UCSD-AML1 (cell line): ENCODE data around the gene ZNF488.

ENCODE experiments used
- DNase-seq: peaks from one replicate; lab custom pipeline; 2025; ENCODE audit not compliant: unreplicated experiment; lab: John Stamatoyannopoulos, UW

The ZNF488 gene

GRCh38 chr10:47332371-47332770, 51.7 kb downstream of the ZNF488 start:
- no peak for DNase-seq

DNA sequence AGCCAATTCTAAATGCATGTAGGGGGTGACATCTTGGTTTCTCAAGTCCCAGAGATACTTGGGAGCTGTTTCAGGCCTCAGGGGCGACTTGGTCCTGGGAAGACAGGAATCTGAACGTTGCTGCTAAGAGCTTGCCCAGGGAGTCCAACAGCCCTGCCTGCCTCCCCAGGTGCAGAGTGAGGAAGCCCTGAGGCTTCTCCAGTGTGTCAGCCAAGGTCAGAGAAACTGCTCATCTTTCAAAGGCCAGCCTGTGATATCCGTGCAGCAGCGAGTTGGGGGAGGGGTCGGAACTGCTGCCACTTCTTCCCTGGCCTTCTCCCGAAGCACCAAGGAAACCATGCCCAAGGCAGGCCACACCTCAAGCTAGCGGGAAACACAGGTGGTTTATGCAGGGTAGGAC, 52.1 kb downstream of the ZNF488 start:
- no peak for DNase-seq

- no peak for DNase-seq
Measured at GRCh38 chr10:47331491-47331890, 52.6 kb downstream of the ZNF488 start.

- DNase-seq, result no peak
Measured at GRCh38 chr10:47330804-47331203, 53.3 kb downstream of the ZNF488 start.

GRCh38 chr10:47330366-47330765, 53.7 kb downstream of the ZNF488 start:
- DNase-seq, result no peak

- DNase-seq, result no peak
Measured at GRCh38 chr10:47329855-47330254, 54.2 kb downstream of the ZNF488 start.

DNA sequence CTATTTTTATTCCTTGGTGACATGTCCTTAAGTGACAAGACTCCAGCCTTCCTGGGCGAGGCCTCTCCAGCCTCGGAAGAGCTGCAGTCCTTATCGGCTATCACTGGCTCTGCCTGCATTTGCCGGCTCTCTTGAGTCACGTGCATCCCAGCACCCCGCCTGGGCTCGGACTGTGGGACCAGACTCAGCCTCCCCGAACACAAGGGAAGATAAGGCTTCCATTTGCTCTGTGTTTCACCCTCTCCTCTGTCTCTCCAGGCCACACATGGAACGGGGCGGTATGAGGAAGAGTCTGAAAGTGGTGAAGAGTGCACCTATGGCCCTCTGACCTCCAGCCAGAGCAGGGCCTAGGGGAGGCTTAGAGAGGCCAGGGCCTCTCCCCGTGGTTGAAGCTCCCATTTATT, 57.2 kb downstream of the ZNF488 start:
- DNase-seq, result no peak

DNA sequence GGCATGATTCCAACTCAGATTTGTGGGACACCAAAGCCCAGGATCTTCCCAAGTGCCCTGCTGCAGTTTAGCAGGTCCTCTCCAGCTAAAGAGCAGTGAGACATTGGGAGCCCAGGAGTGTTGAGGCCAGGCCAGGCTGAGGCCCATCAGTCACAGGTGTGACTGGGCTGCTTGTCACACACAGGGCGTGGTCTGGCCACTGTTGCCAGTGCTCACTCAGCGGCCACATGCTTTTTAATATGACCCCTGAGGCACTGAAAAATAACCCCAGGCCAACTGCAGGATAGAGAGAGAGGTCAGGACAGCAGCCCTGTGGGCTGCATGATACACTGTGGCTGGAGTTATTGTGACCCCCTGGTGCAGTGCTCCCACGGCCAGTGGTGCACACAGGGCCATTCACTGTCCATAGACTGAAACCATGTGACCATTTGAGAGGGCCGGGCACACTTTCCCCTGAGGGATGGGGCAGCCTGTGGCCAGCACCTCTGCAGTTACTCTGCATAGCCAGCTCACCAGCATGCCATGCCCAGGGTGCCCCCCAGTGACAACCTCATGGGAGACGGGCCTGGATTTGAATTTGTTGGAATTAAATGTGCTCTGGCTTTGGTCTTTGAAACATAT, 57.7 kb downstream of the ZNF488 start:
- no peak for DNase-seq

- DNase-seq, result no peak
Measured at GRCh38 chr10:47325303-47326291, 58.5 kb downstream of the ZNF488 start.

- DNase-seq, result no peak
Measured at GRCh38 chr10:47323636-47324296, 60.3 kb downstream of the ZNF488 start.

GRCh38 chr10:47323087-47323486, 61.0 kb downstream of the ZNF488 start:
- DNase-seq, result no peak

DNA sequence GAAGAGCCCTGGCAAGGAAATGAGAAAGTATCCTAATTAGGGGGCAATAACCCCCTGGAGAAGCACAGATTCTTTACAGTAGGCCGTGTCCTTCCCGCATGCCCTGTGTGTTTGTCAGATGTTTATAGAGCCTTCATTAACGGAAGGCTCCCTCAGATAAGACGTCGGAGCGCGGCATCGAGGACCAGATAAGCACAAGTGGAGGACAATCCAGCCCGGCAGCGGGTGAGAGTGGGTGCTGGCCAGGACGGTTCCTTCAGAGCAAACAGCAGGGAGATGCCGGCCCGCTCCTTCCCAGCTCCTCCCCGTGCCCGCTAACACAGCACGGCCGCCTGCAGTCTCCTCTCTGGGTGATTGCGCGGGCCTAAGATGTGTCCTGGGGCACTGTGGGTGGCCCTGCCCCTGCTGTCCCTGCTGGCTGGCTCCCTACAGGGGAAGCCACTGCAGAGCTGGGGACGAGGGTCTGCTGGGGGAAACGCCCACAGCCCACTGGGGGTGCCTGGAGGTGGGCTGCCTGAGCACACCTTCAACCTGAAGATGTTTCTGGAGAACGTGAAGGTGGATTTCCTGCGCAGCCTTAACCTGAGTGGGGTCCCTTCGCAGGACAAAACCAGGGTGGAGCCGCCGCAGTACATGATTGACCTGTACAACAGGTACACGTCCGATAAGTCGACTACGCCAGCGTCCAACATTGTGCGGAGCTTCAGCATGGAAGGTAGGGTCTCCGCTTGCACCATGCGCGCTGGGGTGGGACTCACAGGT, 61.6 kb downstream of the ZNF488 start, which contains the start of gene GDF2:
Gene GDF2 (plus strand): TSS at position 155 of the 762 bp plus-strand sequence. CDS start 215 bp downstream, at position 370.
- DNase-seq, result no peak

GRCh38 chr10:47321521-47322195, 62.4 kb downstream of the ZNF488 start:
- DNase-seq, result no peak

- no peak for DNase-seq
Measured at GRCh38 chr10:47320812-47321211, 63.3 kb downstream of the ZNF488 start.

DNA sequence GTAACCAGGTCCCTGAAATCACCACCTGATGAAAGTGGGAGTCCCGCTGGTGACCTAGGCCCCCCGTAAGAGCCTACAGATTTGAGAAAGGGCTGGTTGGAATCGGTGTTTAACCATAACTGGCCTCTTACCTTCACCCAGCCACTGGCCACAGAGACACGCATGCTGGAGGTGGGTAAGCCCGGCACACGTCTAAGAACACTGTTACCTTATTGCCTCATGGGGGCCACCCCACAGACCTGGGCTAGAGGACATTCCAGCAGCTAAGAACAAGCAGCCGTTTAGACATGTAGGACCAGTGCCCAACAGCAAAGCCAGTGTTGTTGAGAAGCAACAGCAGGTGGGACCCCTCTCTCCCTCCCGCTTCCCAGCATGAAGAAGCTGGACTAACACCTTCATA, 64.3 kb downstream of the ZNF488 start:
- no peak for DNase-seq

- DNase-seq, result no peak
Measured at GRCh38 chr10:47318706-47319105, 65.4 kb downstream of the ZNF488 start.

- no peak for DNase-seq
Measured at GRCh38 chr10:47317251-47317650, 66.8 kb downstream of the ZNF488 start.

DNA sequence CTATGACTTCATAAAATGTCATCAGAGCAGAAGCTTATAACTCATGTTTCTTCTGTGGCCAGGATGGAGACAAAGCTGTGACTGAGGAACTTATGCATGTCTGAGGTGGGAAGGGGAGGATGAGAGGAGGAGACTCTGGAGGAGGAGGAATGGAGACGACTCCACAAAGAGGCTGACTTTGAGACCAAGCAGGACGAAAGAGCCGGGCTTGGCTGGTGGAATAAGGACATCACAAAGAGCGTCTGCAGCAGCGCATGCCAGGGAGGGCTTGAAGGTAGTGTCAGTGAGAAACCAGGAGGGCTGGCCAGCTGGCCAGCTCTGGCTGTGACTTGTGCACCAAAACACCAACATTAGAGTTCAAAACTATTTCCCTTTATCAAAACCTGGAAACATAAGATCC, 68.0 kb downstream of the ZNF488 start:
- no peak for DNase-seq
